IPS-11a (cell line): ENCODE data around the gene OS9.

Source experiments
- H3K4me3 ChIP-seq: one replicate; pipeline ENCODE4 v1.5.1; 2013; ENCODE audit warnings: low read depth, low read length, control low read depth

OS9 gene

DNA sequence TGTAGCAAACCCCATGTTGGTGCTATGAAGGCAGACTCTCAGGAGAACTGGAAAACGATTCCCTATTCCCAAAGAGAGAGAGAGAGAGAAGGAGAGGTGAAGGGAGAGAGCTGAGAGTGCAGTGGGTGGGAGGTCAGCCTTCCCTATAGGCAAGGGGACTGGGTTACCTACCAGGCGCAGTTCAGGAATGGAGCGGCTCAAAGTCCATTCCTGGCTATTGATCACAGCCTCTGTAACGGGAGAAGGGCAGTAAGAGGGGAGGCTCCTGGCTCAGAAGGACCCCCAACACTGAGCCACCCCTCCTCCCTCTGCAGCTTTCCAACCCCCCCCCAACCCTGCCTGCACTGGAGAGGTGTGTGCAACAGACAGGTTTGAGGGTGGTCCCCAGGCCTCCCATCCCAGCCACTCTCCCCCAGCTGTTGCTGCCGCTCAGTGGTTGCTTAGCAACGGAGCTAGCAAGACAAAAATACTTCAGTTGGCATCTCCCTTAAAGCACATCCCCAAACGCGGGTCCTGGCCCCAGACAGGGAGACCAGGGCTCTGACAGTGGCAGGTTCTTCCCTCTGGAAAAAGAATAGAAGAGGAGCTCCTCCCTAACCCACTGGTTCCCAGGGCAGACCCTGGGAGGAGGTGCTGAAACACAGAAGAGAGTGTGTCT, 41.4 kb downstream of the OS9 start:
- peak overlapping the region; percentile 17 for H3K4me3 ChIP-seq

DNA sequence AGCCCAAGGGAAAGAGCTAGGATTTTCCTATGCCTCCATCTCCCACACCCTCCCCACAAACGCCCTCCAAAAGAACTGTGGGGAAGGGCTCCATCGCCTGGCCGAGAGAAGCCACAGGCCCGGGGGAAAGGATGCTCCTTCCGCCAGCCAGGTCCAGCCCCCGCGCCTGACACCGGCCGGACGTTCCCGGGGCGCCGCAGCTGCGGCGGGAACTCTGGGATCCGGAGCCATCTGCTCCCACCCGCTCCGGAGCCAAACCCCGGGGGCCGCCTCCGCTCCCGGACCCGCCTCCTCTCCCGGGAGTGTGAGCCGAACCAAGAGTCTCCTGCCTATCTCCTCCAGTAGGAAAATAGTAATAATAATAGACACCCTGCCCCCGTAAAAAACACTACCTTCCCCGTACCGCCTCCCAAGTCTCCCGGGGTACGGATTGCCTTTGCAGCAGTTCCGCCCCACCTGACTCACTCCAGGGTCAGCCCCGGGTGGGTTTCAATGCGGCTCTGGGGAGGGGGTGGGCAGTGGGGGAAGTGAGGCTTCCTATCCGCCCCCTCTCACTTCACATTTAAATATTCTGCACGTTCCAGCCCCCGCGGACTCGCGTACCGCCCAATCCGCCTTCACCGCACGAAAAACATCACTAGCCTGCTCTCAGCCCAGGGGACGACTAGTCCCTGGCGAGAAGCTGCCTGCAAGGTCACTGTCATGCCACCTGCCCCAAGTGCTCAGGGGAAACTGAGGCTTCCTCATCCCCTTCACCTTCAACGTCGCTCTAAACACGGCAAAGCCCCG, 42.2 kb downstream of the OS9 start:
- H3K4me3 ChIP-seq: peak overlapping the region; percentile 17

GRCh38 chr12:57736741-57737466, 43.0 kb downstream of the OS9 start:
- no peak overlapping the region for H3K4me3 ChIP-seq

GRCh38 chr12:57737467-57738460, 43.8 kb downstream of the OS9 start:
- H3K4me3 ChIP-seq: peak overlapping the region; percentile 8

- H3K4me3 ChIP-seq: peak within 1 kb of the TSS; percentile 30
Measured at GRCh38 chr12:57738661-57739237, 44.8 kb downstream of the OS9 start, which contains the start of gene AGAP2. TSS of gene AGAP2 (minus strand) at chr12:57738742. CDS start at chr12:57738246, 496 bp downstream.

- no peak overlapping the region for H3K4me3 ChIP-seq
Measured at GRCh38 chr12:57739387-57739786, 45.5 kb downstream of the OS9 start.

- H3K4me3 ChIP-seq: no peak overlapping the region
Measured at GRCh38 chr12:57739914-57740538, 46.1 kb downstream of the OS9 start.

DNA sequence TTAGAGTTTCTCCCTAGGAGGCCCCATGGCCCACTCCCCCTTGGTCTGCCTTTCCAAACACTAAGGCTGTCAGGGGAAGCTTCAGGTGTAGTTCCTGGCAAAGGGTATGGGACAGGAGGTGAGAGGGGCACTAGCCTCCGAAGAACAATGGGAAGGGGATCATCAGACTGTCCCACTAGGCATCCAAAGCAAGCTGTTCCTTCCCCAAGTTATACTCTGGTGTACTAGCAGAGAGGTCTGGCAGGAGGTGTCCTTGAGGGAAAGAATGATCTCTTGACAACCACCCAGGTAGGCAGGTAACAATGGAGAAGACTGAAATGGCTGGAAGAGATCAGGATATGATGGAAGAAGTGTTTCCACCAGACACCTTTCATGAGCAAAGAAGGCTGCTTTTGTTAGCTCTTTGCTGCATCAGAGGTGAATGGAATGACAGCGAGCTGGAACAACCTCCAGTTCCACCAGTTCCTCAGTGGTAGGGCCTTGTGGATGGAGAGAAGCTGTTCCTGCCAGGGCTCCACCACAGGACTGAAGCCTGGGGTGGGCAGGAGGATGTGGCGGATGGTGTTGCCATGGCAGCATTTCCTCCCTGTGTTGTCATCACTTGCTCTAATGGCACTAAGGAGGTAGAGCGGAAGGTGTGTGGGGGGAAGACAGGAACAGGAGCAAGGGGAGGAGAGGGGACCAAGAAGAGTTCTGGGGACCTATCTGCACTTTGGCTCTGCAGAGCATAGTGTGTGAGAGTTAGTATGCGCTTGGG, 46.9 kb downstream of the OS9 start:
- H3K4me3 ChIP-seq: no peak overlapping the region

- H3K4me3 ChIP-seq: no peak overlapping the region
Measured at GRCh38 chr12:57741413-57741789, 47.5 kb downstream of the OS9 start.

DNA sequence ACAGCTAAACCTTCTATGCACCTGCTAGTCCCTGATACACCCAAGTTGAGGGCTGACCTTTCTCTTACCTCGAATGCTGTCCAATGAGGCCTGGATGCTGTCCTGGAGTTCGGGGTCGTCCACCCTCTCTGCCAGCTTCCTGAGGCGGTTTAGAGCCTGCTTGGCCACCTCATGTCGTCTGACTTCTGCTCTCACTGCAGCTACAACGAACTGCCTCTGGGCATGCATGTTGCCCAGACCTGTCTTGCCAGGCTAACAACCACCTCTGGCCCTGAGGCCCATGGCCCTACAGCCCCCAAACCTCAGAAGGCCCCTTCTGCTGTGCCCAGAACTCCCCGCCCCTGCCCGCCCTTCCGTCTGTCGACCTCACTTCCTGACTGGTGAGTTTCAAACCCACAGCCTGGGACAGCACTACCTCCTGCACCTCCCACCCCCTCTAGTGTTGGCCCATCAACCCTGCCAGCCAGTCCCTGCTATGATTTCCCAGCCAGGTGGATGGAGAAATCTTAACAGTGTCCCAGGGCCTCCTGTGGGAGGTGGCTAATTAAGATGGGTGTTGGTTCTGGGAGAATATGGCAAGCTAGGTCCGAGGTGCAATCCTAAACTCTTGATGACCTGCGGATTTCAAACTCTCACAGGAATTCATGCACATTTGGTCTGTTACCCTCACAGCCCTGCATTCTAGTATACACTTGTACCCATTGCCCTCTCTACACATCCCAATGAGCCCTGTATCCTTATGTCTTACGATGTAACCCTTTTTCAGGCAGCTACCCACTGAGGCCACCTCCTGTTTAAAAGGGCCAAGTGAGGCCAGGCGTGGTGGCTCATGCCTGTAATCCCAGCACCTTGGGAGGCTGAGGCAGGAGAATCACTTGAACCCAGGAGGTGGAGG, 48.2 kb downstream of the OS9 start:
- H3K4me3 ChIP-seq: no peak overlapping the region

DNA sequence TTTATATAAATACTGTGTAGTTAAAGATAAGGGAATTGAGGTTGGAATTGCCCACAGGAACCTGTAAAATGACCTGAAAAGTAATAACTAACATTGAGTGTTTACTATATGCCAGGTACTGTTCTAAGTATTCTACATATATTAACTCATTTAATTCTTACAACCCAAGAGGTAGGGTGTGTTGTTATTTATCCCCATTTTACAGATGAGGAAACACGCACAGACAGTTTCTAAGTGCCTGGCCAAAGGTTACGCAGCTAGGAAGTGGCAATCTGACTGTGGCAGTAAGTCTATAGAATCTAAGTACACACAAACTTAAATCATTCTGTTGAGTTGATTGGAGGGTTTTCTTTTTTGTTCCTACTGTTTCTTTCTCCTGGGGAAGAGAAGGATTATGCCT, 49.8 kb downstream of the OS9 start:
- H3K4me3 ChIP-seq: no peak overlapping the region

DNA sequence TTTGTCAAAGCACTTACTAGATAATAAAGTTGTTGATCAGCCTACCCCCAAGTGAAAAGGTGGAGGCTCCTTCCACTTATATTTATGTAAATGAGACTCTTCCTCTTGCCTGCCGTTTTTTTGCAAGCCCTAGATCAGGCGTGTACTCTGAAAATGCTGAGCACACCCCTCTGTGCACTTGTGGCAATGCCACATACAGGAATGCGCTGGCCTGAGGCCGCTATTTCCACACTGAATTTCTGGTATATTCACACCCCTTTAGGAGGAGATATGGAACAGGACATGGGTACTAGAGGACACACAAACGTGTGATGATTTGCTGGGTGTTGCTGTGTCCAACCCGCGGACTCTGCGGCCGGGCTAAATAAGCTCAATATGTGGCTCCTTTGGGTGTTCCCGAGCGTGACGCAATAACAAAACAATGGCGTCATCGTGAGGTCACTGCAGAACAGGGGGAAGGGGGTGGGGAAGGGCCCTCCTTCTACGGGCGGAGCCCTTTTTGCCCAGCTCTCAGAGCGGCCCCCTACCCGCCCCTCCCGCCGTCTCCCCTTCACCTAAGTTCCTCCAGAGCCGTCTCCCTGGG, 50.4 kb downstream of the OS9 start:
- H3K4me3 ChIP-seq: peak overlapping the region; percentile 76

- peak within 1 kb of the TSS; percentile 76 for H3K4me3 ChIP-seq
Measured at GRCh38 chr12:57744777-57745484, 51.0 kb downstream of the OS9 start, which contains the start of gene TSPAN31. TSS of gene TSPAN31 (plus strand) at chr12:57745039. CDS start at chr12:57745155, 116 bp downstream.

- H3K4me3 ChIP-seq: peak overlapping the region; percentile 76
Measured at GRCh38 chr12:57745485-57745881, 51.6 kb downstream of the OS9 start.

GRCh38 chr12:57746025-57746424, 52.1 kb downstream of the OS9 start:
- H3K4me3 ChIP-seq: no peak overlapping the region

GRCh38 chr12:57749061-57749460, 55.1 kb downstream of the OS9 start:
- no peak overlapping the region for H3K4me3 ChIP-seq
